OCI-LY3 (cell line): ENCODE results near the gene GRIN1.

Source experiments
- EZH2phosphoT487 ChIP-seq: fragments of 200-600 bp; shearing (Covaris generic); IDR thresholded peaks from 2 replicates; pipeline ENCODE4 v1.6.1; 2018; ENCODE audit warnings: antibody characterized with exemption, mixed run types, low read depth
- TF ChIP-seq, protein P1 (sequence below): fragments of 200-600, 300-600 bp; sonication (generic); IDR thresholded peaks from 2 replicates; pipeline ENCODE4 v1.5.1; 2014; ENCODE audit warnings: antibody characterized with exemption, low read length, low read depth

DNA sequence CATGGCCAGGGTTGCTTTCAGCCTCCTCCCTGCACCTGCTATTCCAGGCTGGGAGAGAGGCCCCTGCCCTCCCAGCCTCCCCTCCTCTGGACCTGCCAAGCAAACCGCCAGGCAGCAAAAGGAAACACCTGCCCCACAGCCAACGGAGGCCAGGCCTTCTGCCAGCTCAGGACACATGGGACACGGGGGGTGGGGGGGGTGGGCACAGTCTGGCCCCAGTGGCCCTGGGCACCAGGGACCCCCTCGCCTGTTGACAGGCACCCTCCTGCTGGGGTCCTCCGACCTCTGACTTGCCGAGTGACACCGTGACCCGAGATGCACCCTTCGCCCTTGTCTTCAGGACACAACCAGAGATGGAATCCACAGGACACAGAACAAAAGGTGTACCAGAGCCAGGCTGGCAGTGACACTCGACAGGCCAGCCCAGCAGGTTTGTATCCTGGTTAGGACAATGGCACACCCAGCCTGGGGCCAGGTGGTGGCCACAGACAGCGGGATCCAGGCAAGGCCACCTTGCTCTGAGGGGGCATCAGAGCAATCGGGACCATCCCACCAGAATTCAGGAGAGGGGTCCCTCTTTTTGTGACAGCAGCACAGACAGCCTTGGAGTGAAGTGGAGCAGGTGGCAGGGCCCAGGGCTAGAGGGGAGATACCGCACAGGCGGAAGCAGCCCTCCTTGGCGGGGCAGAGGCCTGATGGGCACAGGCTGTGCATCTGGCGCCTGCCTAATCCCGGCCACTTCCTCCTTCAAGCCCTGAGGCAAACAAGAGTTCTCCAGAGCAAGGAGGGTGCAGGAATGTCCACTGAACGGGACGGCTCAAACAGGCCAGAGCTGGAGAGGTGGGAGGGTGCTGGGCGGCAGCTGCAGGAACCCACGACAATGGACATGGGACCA lies 34.2 kb downstream of the GRIN1 start:
- TF ChIP-seq, protein P1, sequence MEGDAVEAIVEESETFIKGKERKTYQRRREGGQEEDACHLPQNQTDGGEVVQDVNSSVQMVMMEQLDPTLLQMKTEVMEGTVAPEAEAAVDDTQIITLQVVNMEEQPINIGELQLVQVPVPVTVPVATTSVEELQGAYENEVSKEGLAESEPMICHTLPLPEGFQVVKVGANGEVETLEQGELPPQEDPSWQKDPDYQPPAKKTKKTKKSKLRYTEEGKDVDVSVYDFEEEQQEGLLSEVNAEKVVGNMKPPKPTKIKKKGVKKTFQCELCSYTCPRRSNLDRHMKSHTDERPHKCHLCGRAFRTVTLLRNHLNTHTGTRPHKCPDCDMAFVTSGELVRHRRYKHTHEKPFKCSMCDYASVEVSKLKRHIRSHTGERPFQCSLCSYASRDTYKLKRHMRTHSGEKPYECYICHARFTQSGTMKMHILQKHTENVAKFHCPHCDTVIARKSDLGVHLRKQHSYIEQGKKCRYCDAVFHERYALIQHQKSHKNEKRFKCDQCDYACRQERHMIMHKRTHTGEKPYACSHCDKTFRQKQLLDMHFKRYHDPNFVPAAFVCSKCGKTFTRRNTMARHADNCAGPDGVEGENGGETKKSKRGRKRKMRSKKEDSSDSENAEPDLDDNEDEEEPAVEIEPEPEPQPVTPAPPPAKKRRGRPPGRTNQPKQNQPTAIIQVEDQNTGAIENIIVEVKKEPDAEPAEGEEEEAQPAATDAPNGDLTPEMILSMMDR = no peak
- TF ChIP-seq EZH2phosphoT487 = no peak
